Ishikawa (cell line): ENCODE results near the gene TAF10.

Experiments
- CEBPB ChIP-seq: IDR thresholded peaks from 2 replicates; pipeline ENCODE4 v1.6.1; 2012
- CREB1 ChIP-seq: IDR thresholded peaks from 2 replicates; pipeline ENCODE4 v1.6.1; 2012; ENCODE audit warnings: low read depth
- EGR1 ChIP-seq: IDR thresholded peaks from 2 replicates; pipeline ENCODE4 v1.6.1; 2012
- EP300 ChIP-seq: IDR thresholded peaks from 2 replicates; pipeline ENCODE4 v1.6.1; 2012; ENCODE audit warnings: borderline replicate concordance
- FOXM1 ChIP-seq: IDR thresholded peaks from 2 replicates; pipeline ENCODE4 v1.6.1; 2012; ENCODE audit warnings: low read depth, borderline replicate concordance
- MAX ChIP-seq: IDR thresholded peaks from 2 replicates; pipeline ENCODE4 v1.6.1; 2012
- NFIC ChIP-seq: IDR thresholded peaks from 2 replicates; pipeline ENCODE4 v1.6.1; 2012
- RAD21 ChIP-seq: IDR thresholded peaks from 2 replicates; pipeline ENCODE4 v1.6.1; 2012; ENCODE audit warnings: low read depth
- REST ChIP-seq: IDR thresholded peaks from 2 replicates; pipeline ENCODE4 v1.6.1; 2012; ENCODE audit warnings: low read depth, mild to moderate bottlenecking
- TAF1 ChIP-seq: IDR thresholded peaks from 2 replicates; pipeline ENCODE4 v1.6.1; 2012; ENCODE audit warnings: low read depth, mild to moderate bottlenecking
- TCF12 ChIP-seq: IDR thresholded peaks from 2 replicates; pipeline ENCODE4 v1.6.1; 2012; ENCODE audit warnings: low read depth
- TEAD4 ChIP-seq: IDR thresholded peaks from 2 replicates; pipeline ENCODE4 v1.6.1; 2012
- USF1 ChIP-seq: IDR thresholded peaks from 2 replicates; pipeline ENCODE4 v1.6.1; 2012
- YY1 ChIP-seq: IDR thresholded peaks from 2 replicates; pipeline ENCODE4 v1.6.1; 2012; ENCODE audit warnings: low read depth
- ZBTB7A ChIP-seq: IDR thresholded peaks from 2 replicates; pipeline ENCODE4 v1.6.1; 2012; ENCODE audit warnings: low read depth

Gene TAF10

DNA sequence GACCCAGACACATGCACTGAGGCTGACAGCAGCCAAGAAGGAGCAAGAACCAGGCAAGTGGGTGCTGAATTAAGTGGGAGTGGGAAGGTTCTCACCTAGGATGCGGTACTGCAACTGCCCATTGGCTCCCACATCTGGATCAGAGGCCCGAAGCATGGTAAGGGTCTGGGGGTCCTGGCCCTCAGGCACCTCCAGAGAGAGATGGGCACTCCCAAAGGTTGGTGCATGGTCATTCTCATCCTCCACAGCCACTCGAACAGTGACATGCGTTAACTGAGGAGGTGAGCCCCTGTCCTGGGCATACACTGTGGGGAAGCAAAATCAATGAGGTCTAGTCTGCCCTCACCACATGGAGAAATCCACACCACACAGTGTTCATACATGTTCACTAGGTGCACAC lies 16.5 kb upstream of the TAF10 start:
- no peak for TF ChIP-seq ZBTB7A
- no peak for TF ChIP-seq FOXM1

DNA sequence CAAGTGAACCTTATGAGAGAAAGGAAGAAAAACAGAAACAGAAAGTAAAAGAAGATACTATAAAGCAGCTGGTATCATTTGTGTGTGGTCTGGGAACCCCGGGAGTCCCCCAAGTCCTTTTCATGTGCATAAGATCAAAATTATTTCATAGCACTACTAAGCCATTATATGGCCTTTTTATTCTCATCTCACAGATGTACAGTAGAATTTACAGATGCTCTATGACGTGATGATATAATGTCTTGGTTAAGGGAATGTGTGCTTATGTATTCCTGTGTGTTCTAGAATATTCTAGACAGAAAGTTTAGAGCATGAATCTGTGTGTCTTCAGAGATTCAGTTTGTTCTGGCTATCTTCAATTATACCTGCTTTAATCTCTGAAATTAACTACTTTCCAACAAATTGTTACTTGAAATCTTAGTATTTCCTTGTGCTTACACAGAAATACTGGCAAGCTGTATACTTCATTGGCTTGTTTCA lies 15.8 kb upstream of the TAF10 start:
- no peak for TF ChIP-seq CREB1
- no peak for TF ChIP-seq REST
- no peak for TF ChIP-seq CEBPB
- no peak for TF ChIP-seq EGR1
- no peak for TF ChIP-seq USF1
- TF ChIP-seq TCF12: no peak
- no peak for TF ChIP-seq FOXM1
- TF ChIP-seq NFIC: no peak
- no peak for TF ChIP-seq RAD21
- TF ChIP-seq EP300: no peak
- TF ChIP-seq TAF1: no peak
- no peak for TF ChIP-seq MAX
- TF ChIP-seq YY1: no peak

DNA sequence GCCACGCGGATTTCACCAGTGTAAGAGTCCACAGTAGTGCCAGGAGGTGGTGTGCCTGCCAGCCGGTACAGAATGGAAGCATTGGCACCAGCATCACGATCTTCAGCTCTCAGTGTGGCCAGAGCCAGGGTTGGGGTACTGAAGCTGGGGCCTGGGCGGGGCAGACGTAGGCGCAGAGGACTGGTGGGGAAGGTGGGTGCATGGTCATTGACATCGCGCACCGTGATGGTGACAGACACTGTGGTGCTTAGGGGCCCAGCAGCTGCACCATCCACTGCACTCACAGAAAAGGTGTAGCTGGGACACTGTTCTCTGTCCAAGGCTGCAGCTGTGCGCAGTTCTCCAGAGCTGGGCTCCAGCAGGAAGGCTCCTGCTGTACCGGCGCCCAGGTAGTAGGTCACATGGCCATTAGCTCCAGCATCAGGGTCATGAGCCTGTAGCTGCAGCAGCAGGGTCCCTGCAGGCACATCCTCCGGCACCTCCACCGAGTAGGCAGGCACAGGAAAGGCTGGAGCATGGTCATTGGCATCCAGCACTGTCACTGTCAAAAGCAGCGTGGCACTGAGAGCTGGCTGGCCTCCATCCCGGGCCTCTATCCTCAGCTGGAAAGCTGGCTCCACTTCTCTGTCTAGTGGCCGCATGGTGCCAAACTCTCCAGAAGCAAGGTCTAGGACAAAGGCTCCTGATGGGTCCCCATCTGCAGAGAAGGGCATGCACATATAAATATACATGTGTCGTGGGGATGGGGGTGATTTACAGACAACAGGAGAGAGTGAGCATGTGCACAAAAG lies 15.2 kb upstream of the TAF10 start:
- TF ChIP-seq EGR1: no peak
- no peak for TF ChIP-seq RAD21
- TF ChIP-seq TCF12: no peak
- no peak for TF ChIP-seq TAF1
- TF ChIP-seq EP300: no peak
- no peak for TF ChIP-seq REST
- no peak for TF ChIP-seq CEBPB
- TF ChIP-seq FOXM1: no peak
- no peak for TF ChIP-seq ZBTB7A
- TF ChIP-seq TEAD4: no peak
- TF ChIP-seq MAX: no peak
- no peak for TF ChIP-seq CREB1
- TF ChIP-seq NFIC: no peak

DNA sequence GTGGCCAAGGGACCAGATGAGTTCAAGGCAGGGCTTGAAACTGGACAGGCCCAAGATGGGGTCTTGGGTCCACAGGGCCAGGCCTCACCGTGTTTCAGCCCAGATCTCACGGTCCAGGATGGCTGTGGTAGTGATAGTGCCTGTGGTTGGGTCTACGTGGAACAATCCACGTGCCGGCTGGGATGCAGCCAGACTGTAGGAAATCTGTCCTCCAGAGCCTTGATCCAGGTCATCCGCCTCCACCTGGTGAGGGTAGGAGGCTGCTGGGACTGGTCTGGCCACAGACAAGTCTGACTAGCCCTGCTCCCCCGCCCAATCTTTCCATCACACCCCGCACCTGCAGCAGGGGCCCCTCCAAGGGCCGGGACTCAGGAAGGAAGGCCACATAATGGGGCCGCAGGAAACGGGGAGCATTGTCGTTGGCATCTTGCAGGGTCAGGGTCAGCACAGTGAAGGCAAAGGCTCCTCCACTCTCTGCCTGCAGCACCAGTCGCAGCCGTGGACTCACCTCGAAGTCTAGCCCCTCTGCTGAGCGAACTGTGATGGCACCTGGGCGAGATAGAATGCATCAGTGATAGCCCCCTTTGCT lies 13.9 kb upstream of the TAF10 start:
- TF ChIP-seq USF1: no peak
- TF ChIP-seq EP300: no peak
- no peak for TF ChIP-seq YY1
- TF ChIP-seq NFIC: no peak
- no peak for TF ChIP-seq ZBTB7A
- TF ChIP-seq TEAD4: no peak
- no peak for TF ChIP-seq TCF12
- no peak for TF ChIP-seq CREB1
- no peak for TF ChIP-seq RAD21
- TF ChIP-seq EGR1: no peak
- no peak for TF ChIP-seq CEBPB
- no peak for TF ChIP-seq TAF1
- no peak for TF ChIP-seq MAX
- TF ChIP-seq REST: no peak
- no peak for TF ChIP-seq FOXM1
